Left ventricle myocardium inferior (tissue), 1 donor: Measurements from ENCODE around the gene PNRC1. TPM values are rescaled to one million over a fixed set of nuclear protein-coding genes. Genes with fewer than 3 reads are reported as not detected.

ENCODE experiments used
- DNase-seq: peaks from one replicate; pipeline ENCODE4 v3.0.0-alpha.2; 2020
- H3K27ac ChIP-seq: fragments of 200-600 bp; replicated peaks from 2 replicates; pipeline ENCODE4 v1.8.0; 2021
- H3K27me3 ChIP-seq: fragments of 200-600 bp; 2 replicates; pipeline ENCODE4 v1.8.0; 2021; ENCODE audit warnings: low read depth
- H3K36me3 ChIP-seq: fragments of 200-600 bp; 2 replicates; pipeline ENCODE4 v1.8.0; 2021
- H3K4me1 ChIP-seq: fragments of 200-600 bp; 2 replicates; pipeline ENCODE4 v1.8.0; 2021
- H3K4me3 ChIP-seq: fragments of 200-600 bp; 2 replicates; pipeline ENCODE4 v1.8.0; 2021; ENCODE audit warnings: mild to moderate bottlenecking, moderate library complexity
- H3K9me3 ChIP-seq: fragments of 200-600 bp; replicated peaks from 2 replicates; pipeline ENCODE4 v1.8.0; 2021
- intact Hi-C: fragments of 100-400 bp; cut with micrococcal nuclease; formaldehyde crosslinking; loops from one replicate; pipeline ENCODE4 v1.11.0; 2022
- total RNA-seq: library from RNA; stranded (reverse); fragmentation: NEBNext Ultra II Directional; extraction: Animal tissue kit (Norgen Biotek cat#: 25700); gene quantifications from one replicate; pipeline ENCODE4 v1.2.1, GENCODE V29; 2021
- TF ChIP-seq, protein P1 (sequence below): fragments of 200-600 bp; IDR thresholded peaks from 2 replicates; pipeline ENCODE4 v1.8.0; 2021; ENCODE audit warnings: antibody characterized with exemption, mild to moderate bottlenecking, borderline replicate concordance
- donor health status: DM: no; HTN: yes; CAD: no; lungs with severe emphysema.

Gene PNRC1
- total RNA-seq, 1 donor from 2014 or later, result 180 TPM

DNA sequence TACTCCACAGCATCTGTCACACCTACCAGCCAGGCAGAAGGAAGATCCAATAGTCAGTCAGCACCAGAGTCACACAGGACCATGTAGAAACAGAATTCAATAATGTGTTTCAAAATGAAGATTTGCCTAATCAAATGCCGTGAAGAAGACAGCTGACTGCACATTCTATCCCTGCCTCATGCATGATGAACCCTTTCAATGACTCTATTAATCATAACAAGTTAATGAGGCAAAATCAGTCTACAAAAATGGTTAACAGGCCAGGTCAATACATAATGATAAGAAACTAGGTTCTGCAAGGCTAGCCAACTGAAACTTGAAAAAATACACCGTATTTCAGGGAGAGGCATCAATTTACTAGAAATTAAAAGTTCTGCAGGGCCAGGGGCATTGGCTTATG is 6.7 kb upstream of the PNRC1 start:
- intact Hi-C loops, result no loop called here
- H3K27ac ChIP-seq, result no peak overlapping the region

DNA sequence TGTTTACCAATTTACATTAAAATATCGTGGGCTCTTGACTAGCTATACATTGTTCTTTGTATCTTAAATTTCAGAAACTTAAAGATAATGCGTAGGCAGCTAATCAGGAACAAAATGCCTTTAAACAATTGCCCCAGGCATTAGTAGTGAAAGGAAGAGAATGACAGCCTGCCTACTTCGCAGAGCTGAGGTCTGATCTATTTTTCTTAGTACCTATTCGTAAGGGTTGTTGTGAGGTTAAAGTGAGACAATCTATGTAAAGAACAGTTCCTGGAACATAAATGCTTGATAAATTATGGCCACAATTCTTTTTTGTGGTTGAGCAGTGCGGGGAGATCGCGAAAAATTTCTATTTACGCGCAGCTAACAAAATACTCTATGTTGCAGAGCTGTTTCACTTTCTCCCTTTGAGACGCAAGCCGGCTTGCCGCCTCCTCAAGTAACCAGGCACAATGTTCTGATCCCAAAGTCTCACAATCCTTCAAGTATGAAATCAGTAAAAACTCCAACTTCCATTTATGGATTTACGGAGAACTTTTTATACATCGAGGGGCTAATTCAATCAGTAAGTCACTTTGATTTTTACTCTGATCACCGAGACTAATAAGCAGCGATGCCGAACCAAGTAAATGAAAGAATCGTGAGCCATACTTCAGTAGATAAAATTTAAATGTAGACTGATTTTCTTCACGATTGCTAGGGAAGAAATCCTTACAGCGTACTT is 878 bp upstream of the PNRC1 start:
- peak overlapping the region; percentile 100 for H3K27ac ChIP-seq
- H3K27me3 ChIP-seq, result no peaks in the 10 kb centered on the region
- intact Hi-C loops, result loop anchor here (5.0 to 10.0 kb wide), 3 partner anchors 42 to 95 kb away; partner anchors contain the start of gene PM20D2
- peaks cover 23% of the 10 kb centered on the region for H3K36me3 ChIP-seq
- peaks cover 52% of the 10 kb centered on the region for H3K4me1 ChIP-seq
- no peaks in the 10 kb centered on the region for H3K9me3 ChIP-seq
- peak; percentile 46 for DNase-seq
- peak overlapping the region; percentile 99 for H3K4me3 ChIP-seq
- TF ChIP-seq, protein P1, sequence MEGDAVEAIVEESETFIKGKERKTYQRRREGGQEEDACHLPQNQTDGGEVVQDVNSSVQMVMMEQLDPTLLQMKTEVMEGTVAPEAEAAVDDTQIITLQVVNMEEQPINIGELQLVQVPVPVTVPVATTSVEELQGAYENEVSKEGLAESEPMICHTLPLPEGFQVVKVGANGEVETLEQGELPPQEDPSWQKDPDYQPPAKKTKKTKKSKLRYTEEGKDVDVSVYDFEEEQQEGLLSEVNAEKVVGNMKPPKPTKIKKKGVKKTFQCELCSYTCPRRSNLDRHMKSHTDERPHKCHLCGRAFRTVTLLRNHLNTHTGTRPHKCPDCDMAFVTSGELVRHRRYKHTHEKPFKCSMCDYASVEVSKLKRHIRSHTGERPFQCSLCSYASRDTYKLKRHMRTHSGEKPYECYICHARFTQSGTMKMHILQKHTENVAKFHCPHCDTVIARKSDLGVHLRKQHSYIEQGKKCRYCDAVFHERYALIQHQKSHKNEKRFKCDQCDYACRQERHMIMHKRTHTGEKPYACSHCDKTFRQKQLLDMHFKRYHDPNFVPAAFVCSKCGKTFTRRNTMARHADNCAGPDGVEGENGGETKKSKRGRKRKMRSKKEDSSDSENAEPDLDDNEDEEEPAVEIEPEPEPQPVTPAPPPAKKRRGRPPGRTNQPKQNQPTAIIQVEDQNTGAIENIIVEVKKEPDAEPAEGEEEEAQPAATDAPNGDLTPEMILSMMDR, result no peak

More for the DNA sequence above, 6.7 kb upstream of the PNRC1 start:
- DNase-seq, result no peak
- Histone ChIP-seq H3K9me3 (peaks cover 8% of the 10 kb centered on the region), H3K36me3 (no peaks in the 10 kb centered on the region), H3K27me3 (no peaks in the 10 kb centered on the region), H3K4me1 (peaks cover 5% of the 10 kb centered on the region), H3K4me3 (no peak overlapping the region)
- TF ChIP-seq, protein P1, result no peak

DNA sequence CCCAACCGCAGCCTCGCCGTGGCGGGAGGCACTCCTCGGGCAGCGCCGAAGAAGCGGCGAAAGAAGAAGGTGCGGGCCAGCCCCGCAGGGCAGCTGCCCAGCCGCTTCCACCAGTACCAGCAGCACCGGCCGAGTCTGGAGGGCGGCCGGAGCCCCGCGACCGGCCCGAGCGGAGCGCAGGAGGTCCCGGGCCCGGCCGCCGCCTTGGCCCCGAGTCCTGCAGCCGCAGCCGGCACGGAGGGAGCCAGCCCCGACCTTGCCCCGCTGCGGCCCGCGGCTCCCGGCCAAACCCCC is 525 bp downstream of the PNRC1 start:
- peaks cover 66% of the 10 kb centered on the region for H3K4me1 ChIP-seq
- H3K4me3 ChIP-seq, result peak overlapping the region; percentile 99
- H3K27ac ChIP-seq, result peak overlapping the region; percentile 100
- TF ChIP-seq, protein P1, result no peak
- no peaks in the 10 kb centered on the region for H3K9me3 ChIP-seq
- intact Hi-C loops, result loop anchor here (10.0 kb wide), 2 partner anchors 64 to 96 kb away; partner anchors contain the start of gene PM20D2
- no peaks in the 10 kb centered on the region for H3K27me3 ChIP-seq
- peaks cover 37% of the 10 kb centered on the region for H3K36me3 ChIP-seq
- no peak for DNase-seq

DNA sequence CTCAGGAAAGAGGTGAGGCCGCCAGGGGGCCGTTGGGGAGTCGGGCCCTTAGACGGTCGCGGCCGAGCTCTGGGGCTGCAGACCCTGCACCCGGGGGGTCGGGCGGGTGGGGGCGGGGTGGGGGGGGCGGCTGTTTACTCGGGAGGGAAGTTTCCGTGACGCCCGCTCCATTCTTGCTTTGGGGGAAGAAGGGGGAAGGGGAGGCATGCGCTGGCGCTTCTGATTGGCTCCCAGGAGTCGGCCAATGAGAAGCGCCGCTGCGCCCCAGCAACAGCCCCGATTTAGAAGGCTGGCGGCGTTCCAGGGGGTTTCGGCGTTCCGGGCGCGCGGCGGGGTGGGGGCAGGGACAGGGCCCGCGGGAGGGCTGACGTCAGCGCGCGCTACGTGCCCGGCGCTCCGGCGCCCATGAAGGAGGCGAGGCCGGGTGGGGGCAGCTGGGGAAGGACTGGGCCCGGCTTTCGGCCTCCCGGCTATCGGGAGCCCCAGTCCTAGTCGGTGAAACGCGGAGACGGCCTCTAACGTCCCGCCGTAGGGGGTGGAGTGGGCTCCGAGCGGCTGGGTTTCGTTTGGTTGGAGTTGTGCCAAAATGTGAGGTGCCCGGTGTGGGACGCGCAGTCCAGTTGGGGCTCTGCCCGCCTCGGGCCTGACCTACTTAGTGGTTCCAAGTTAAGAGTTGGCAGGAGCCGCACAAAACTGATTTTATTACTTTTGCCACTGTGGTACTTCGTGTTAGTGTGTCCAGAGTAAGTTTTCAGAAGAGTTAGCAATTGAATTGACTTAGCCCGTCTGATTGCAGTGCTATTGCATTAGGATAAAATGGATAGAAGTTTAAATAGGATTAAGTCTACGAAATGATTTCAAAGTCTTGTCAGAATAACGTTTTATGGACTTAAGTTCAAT is 1.1 kb downstream of the PNRC1 start:
- intact Hi-C loops, result loop anchor here (10.0 kb wide), 2 partner anchors 63 to 97 kb away; partner anchors contain the start of gene PM20D2
- Histone ChIP-seq H3K27me3 (no peaks in the 10 kb centered on the region), H3K9me3 (no peaks in the 10 kb centered on the region), H3K36me3 (peaks cover 43% of the 10 kb centered on the region), H3K4me1 (peaks cover 72% of the 10 kb centered on the region), H3K27ac (peak overlapping the region; percentile 100), H3K4me3 (peak overlapping the region; percentile 99)
- peak; percentile 100 for DNase-seq
- TF ChIP-seq, protein P1, result peak; percentile 9

DNA sequence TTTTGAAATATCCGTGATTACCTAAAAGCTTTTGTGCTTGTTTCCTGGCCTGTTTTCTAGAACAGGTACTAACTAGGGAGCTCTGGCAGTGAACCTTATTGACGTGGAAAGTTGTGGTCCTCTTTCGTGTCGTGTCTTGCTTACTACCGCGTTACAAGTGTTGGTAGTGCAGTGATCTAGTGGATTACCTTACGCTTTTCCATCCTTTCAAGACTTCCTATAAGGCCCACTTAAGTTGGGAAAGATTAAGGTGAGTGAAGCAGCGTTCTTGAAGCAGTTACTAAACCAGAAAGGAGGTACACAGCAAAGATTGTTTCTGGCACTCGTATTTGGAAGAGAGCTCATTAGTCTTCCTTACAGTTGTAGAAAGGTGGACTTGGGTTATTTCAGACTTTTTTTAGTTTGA is 1.9 kb downstream of the PNRC1 start:
- H3K4me3 ChIP-seq, result peak overlapping the region; percentile 99
- peaks cover 80% of the 10 kb centered on the region for H3K4me1 ChIP-seq
- H3K9me3 ChIP-seq, result no peaks in the 10 kb centered on the region
- TF ChIP-seq, protein P1, result no peak
- H3K36me3 ChIP-seq, result peaks cover 44% of the 10 kb centered on the region
- H3K27me3 ChIP-seq, result no peaks in the 10 kb centered on the region
- intact Hi-C loops, result loop anchor here (10.0 kb wide), 2 partner anchors 62 to 98 kb away; partner anchors contain the start of gene PM20D2
- peak overlapping the region; percentile 100 for H3K27ac ChIP-seq
- no peak for DNase-seq
